ENCODE results near the gene ZNF438.

- TF ChIP-seq, protein P1, sequence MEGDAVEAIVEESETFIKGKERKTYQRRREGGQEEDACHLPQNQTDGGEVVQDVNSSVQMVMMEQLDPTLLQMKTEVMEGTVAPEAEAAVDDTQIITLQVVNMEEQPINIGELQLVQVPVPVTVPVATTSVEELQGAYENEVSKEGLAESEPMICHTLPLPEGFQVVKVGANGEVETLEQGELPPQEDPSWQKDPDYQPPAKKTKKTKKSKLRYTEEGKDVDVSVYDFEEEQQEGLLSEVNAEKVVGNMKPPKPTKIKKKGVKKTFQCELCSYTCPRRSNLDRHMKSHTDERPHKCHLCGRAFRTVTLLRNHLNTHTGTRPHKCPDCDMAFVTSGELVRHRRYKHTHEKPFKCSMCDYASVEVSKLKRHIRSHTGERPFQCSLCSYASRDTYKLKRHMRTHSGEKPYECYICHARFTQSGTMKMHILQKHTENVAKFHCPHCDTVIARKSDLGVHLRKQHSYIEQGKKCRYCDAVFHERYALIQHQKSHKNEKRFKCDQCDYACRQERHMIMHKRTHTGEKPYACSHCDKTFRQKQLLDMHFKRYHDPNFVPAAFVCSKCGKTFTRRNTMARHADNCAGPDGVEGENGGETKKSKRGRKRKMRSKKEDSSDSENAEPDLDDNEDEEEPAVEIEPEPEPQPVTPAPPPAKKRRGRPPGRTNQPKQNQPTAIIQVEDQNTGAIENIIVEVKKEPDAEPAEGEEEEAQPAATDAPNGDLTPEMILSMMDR (conservative IDR thresholded peaks at IDR 0.05 in 1 of 2, IDR thresholded peaks at IDR 0.05 in 1 of 2; ENCODE audit: extremely low read depth in 1 of 2, insufficient read depth in 1 of 2, low read depth in 1 of 2, low read length in 2 of 2), result no peak
- no peak for TF ChIP-seq EZH2 (IDR thresholded peaks at IDR 0.05; ENCODE audit: borderline replicate concordance, low read length)
Observed at GRCh38 chr10:30833628-30833970, 198.1 kb downstream of the ZNF438 start.
